Esophagus squamous epithelium (tissue), 4 donors: ENCODE measurements around the gene P2RY13.

Experiments used
- CTCF ChIP-seq, 6 experiments: fragments of 450-650 bp in 4 of 6; fragments of 200-600 bp in 2 of 6; sonication (generic) in 2 of 6; IDR thresholded peaks; one replicate each; pipeline ENCODE4 v1.5.1; 2016 to 2019; ENCODE audit warnings: antibody characterized with exemption in 6 of 6, mild to moderate bottlenecking in 4 of 6, moderate library complexity in 4 of 6
- POLR2A ChIP-seq, 4 donors: fragments of 450-650 bp; IDR thresholded peaks; one replicate each; pipeline ENCODE4 v1.6.1; 2017; ENCODE audit warnings: antibody characterized with exemption in 4 of 4, mild to moderate bottlenecking in 4 of 4, moderate library complexity in 3 of 4

DNA sequence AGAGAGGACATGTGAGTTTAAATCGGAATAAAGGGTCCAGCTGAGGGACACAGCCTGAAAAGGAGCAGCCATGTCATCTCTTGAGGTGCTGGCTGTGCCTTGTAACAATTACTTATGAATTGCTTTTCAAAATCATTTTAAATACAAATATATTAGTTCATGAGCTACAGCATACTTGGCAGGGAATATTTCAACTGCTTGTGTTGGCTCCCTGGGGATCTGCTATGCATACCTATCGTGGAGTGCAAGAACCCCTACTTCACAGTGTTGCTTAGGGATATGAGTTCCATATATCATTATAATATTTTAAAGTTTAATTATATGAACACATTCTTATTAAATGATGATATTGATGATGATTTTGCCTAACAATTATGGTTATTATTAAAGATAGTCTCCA lies 31.9 kb downstream of the P2RY13 start:
- TF ChIP-seq CTCF (IDR thresholded peaks at IDR 0.05) (no peak), POLR2A (IDR thresholded peaks at IDR 0.05) (no peak)
